K562 (cell line): ENCODE results near the gene CLHC1. TPM values are rescaled to one million over a fixed set of nuclear protein-coding genes. Genes with fewer than 3 reads are reported as not detected.

ENCODE experiments used
- ATAC-seq: fragments of 200-7000 bp; cut with Tn5 transposase; 3 replicates; pipeline ENCODE4 v1.9.1; 2020; ENCODE audit warnings: moderate library complexity
- BruUV-seq: library from RNA; stranded (reverse); fragments of 400-500 nt; replicated peaks from 2 replicates; lab custom pipeline; 2021; lab: Mats Ljungman, UMichigan
- CTCF ChIA-PET: fragments of 300-600 bp; formaldehyde crosslinking; extraction: SDS; loops from one replicate; lab custom pipeline; 2021; ENCODE audit warnings: low intra/inter-chr PET ratio; lab: Yijun Ruan, JAX
- POLR2A ChIA-PET: fragments of 300-600, 350-650 bp; sonication (Branson Sonifier 250); formaldehyde crosslinking; extraction: SDS; loops from one replicate; lab custom pipeline; 2021; ENCODE audit warnings: antibody characterized with exemption, inconsistent platforms; lab: Yijun Ruan, JAX
- DNase-seq, 4 experiments: peaks; one replicate each; pipeline versions ENCODE4 v3.0.0 to v3.0.0-alpha.2; 2011 to 2018; ENCODE audit warnings: low spot score in 3 of 4, mixed read lengths in 3 of 4; ENCODE audit errors: extremely low read depth in 1 of 4
- FAIRE-seq: peaks from 2 replicates; lab custom pipeline; 2011; peaks lifted over from hg19 to GRCh38; lab: Jason Lieb, UNC
- H2AFZ ChIP-seq: 2 replicates; pipeline ENCODE4 v1.6.0; 2011; ENCODE audit warnings: low read depth, low read length, control low read depth, inconsistent platforms
- H3K27ac ChIP-seq: fragments of 200-600 bp; 3 replicates; pipeline ENCODE4 v1.8.0; 2011; ENCODE audit warnings: low read depth, mild to moderate bottlenecking, control low read depth, inconsistent platforms, low read length, moderate library complexity, mixed read lengths; ENCODE audit errors: extremely low read depth
- H3K27me3 ChIP-seq, 2 experiments: fragments of 300-600 bp in 1 of 2; 2 replicates in 1 of 2; 3 replicates in 1 of 2; pipeline versions ENCODE4 v1.6.0 to v1.8.0; 2011; ENCODE audit warnings: inconsistent platforms in 2 of 2, low read length in 2 of 2, mild to moderate bottlenecking in 1 of 2, mixed read lengths in 1 of 2, moderate library complexity in 1 of 2; ENCODE audit not compliant: control insufficient read depth in 2 of 2, insufficient read depth in 2 of 2
- H3K36me3 ChIP-seq: fragments of 300-600 bp; 3 replicates; pipeline ENCODE4 v1.8.0; 2011; ENCODE audit warnings: mild to moderate bottlenecking, low read length, inconsistent platforms; ENCODE audit not compliant: control insufficient read depth, insufficient read depth
- H3K4me1 ChIP-seq, 2 experiments: fragments of 200-600 bp in 1 of 2; replicated peaks in 1 of 2; 2 replicates in 1 of 2; 3 replicates in 1 of 2; pipeline versions ENCODE4 v1.5.1 to v1.8.0; 2011; ENCODE audit warnings: inconsistent platforms in 2 of 2, low read length in 2 of 2, mild to moderate bottlenecking in 1 of 2, mixed read lengths in 1 of 2, moderate library complexity in 1 of 2; ENCODE audit not compliant: control insufficient read depth in 2 of 2, insufficient read depth in 2 of 2
- H3K4me2 ChIP-seq: 2 replicates; pipeline ENCODE4 v1.6.1; 2011; ENCODE audit warnings: low read length, control low read depth, inconsistent platforms, mixed read lengths; ENCODE audit not compliant: insufficient read depth
- H3K4me3 ChIP-seq: fragments of 200-600 bp; sonication (generic), shearing (Covaris generic); 2 replicates; pipeline ENCODE4 v1.5.1; 2016; ENCODE audit warnings: control low read depth, inconsistent platforms
- H3K79me2 ChIP-seq: fragments of 200-600 bp; 3 replicates; pipeline ENCODE4 v1.8.0; 2011; ENCODE audit warnings: low read length, inconsistent platforms; ENCODE audit not compliant: control insufficient read depth, insufficient read depth
- H3K9ac ChIP-seq, 2 experiments: 2 replicates each; pipeline versions ENCODE4 v1.6.0 to v1.6.1; 2011; ENCODE audit warnings: low read depth in 2 of 2, low read length in 2 of 2, control low read depth in 1 of 2, inconsistent platforms in 1 of 2, mild to moderate bottlenecking in 1 of 2, mixed read lengths in 1 of 2; ENCODE audit not compliant: insufficient read depth in 1 of 2
- H3K9me1 ChIP-seq: one replicate; pipeline ENCODE4 v1.6.0; 2011; ENCODE audit warnings: inconsistent platforms, mild to moderate bottlenecking, low read length, moderate library complexity; ENCODE audit not compliant: control insufficient read depth, insufficient read depth
- H3K9me3 ChIP-seq: replicated peaks from 2 replicates; pipeline ENCODE4 v1.5.1; 2011; ENCODE audit warnings: low read depth, low read length, inconsistent platforms; ENCODE audit not compliant: control insufficient read depth, insufficient read depth
- H4K20me1 ChIP-seq: replicated peaks from 2 replicates; pipeline ENCODE4 v1.6.1; 2011; ENCODE audit warnings: low read length, inconsistent platforms, mixed read lengths; ENCODE audit not compliant: control insufficient read depth, insufficient read depth
- BRD9 ChIP-seq: fragments of 450-650 bp; IDR thresholded peaks from 2 replicates; pipeline ENCODE4 v1.6.1; 2018; ENCODE audit warnings: low read depth; ENCODE audit not compliant: partially characterized antibody
- CEBPB ChIP-seq: fragments of 450-650 bp; IDR thresholded peaks from 2 replicates; pipeline ENCODE4 v1.6.1; 2016; ENCODE audit warnings: missing genetic modification characterization, missing compliant biosample characterization
- CREBBP ChIP-seq: IDR thresholded peaks from one replicate; pipeline ENCODE4 v1.6.1; 2012; ENCODE audit warnings: low read depth, mild to moderate bottlenecking, control low read depth, inconsistent platforms, low read length
- CXXC5 ChIP-seq: fragments of 250-450 bp; sonication (Bioruptor Pico); IDR thresholded peaks from 2 replicates; pipeline ENCODE4 v1.8.0; 2022; ENCODE audit warnings: inconsistent platforms, mild to moderate bottlenecking, moderate library complexity
- ERF ChIP-seq: fragments of 450-650 bp; formaldehyde crosslinking; IDR thresholded peaks from 2 replicates; pipeline ENCODE4 v1.4.0; 2020; ENCODE audit warnings: mild to moderate bottlenecking, mixed read lengths
- KAT7 ChIP-seq: sonication (generic); formaldehyde crosslinking; IDR thresholded peaks from 2 replicates; pipeline ENCODE4 v1.8.0; 2022; ENCODE audit warnings: missing genetic modification reagents, mild to moderate bottlenecking, borderline replicate concordance
- KDM1A ChIP-seq, 2 experiments: fragments of 450-650 bp; IDR thresholded peaks; 2 replicates each; pipeline ENCODE4 v1.6.1; 2016; ENCODE audit warnings: mild to moderate bottlenecking in 2 of 2
- KDM2B ChIP-seq: fragments of 250-450 bp; sonication (Bioruptor Pico); IDR thresholded peaks from 2 replicates; pipeline ENCODE4 v1.8.0; 2021; ENCODE audit warnings: mild to moderate bottlenecking, moderate library complexity
- NFE2L1 ChIP-seq: fragments of 450-650 bp; IDR thresholded peaks from 2 replicates; pipeline ENCODE4 v1.6.1; 2016; ENCODE audit warnings: missing genetic modification characterization, low read depth, mild to moderate bottlenecking, missing compliant biosample characterization, moderate library complexity, borderline replicate concordance
- PHF20 ChIP-seq: fragments of 450-650 bp; IDR thresholded peaks from 2 replicates; pipeline ENCODE4 v1.6.1; 2018; ENCODE audit not compliant: partially characterized antibody
- RREB1 ChIP-seq: fragments of 250-450 bp; sonication (Bioruptor Pico); IDR thresholded peaks from 2 replicates; pipeline ENCODE4 v1.4.0; 2020
- SPI1 ChIP-seq: IDR thresholded peaks from 2 replicates; pipeline ENCODE4 v1.6.1; 2011; ENCODE audit warnings: low read depth, low read length, control low read depth, borderline replicate concordance
- USF2 ChIP-seq: sonication (generic); formaldehyde crosslinking; IDR thresholded peaks from 2 replicates; pipeline ENCODE4 v1.5.0; 2020; ENCODE audit warnings: missing genetic modification reagents
- ZEB2 ChIP-seq: fragments of 450-650 bp; IDR thresholded peaks from 2 replicates; pipeline ENCODE4 v1.6.1; 2016
- WGBS: fragments of 100-300 bp; shearing (Covaris generic); methylation state at CpG from one replicate; pipeline ENCODE4 v1.1.6; 2016; ENCODE audit warnings: low coverage, mixed read lengths; ENCODE audit not compliant: insufficient coverage; ENCODE audit errors: missing lambda C conversion rate; 5-methylcytosine and 5-hydroxymethylcytosine counted together
- in situ Hi-C: fragments of 300-500 bp; cut with MboI; formaldehyde crosslinking; loops from 4 replicates; pipeline ENCODE4 v1.15.0; 2018; ENCODE audit warnings: inconsistent platforms, mixed read lengths
- intact Hi-C: fragments of 100-400 bp; cut with micrococcal nuclease; formaldehyde crosslinking; loops from 2 replicates; pipeline ENCODE4 v1.14.2; 2022
- polyA plus RNA-seq, 8 experiments: library from polyadenylated mRNA; depleted of rRNA in 4 of 8; stranded (reverse) in 5 of 8; unstranded in 3 of 8; fragments of >200 nt; fragmentation: Nextera tagmentation in 2 of 8; fragmentation: Illumina TruSeq in 1 of 8; extraction: Ambion mirVana in 2 of 8; extraction: Trizol in 1 of 8; gene quantifications; 2 replicates each; pipeline versions ENCODE4 v1.2.1 to v1.2.3, GENCODE V29; 2011 to 2014; ENCODE audit warnings: inconsistent platforms in 1 of 8, missing spikeins in 1 of 8
- total RNA-seq, 7 experiments: library from RNA; depleted of rRNA in 6 of 7; stranded (reverse); fragments of >200 nt in 6 of 7; fragmentation: Illumina TruSeq in 2 of 7; extraction: Trizol in 2 of 7; gene quantifications; 2 replicates each; pipeline versions ENCODE4 v1.2.1 to v1.2.3, GENCODE V29; 2011 to 2021; ENCODE audit warnings: low replicate concordance in 1 of 7

CLHC1 gene
- total and polyA plus RNA-seq, 9 of the 15 experiments (the other 6 are each of a cell fraction or from before 2014, with no cell fraction given) = 3.7 to 14.3 (median 8.6) TPM

GRCh38 chr2:55269645-55269990, 37.5 kb upstream of the CLHC1 start (continued):
- TF ChIP-seq USF2 (no peak), ZEB2 (no peak), BRD9 (peak; percentile 28), CREBBP (no peak), PHF20 (peak; percentile 4)

- peak within 1 kb of the TSS; percentile 71 for H3K4me3 ChIP-seq
- ATAC-seq = peak; percentile 100
- H3K4me2 ChIP-seq = peak within 1 kb of the TSS; percentile 99
- H3K4me1 ChIP-seq = peaks cover 7 to 8% of the 10 kb centered on the region in 2 experiments; a peak in 3 of 5 replicates
- in situ Hi-C loops (no loop called here), intact Hi-C loops (loop anchor here (1.0 to 5.0 kb wide), 2 partner anchors 12 to 148 kb away; partner anchors contain the start of gene CCDC88A)
- no TSS peak for BruUV-seq
- FAIRE-seq = peak; percentile 91
- H3K79me2 ChIP-seq = peaks cover 22% of the 10 kb centered on the region
- H4K20me1 ChIP-seq = no peaks in the 10 kb centered on the region
- peak within 1 kb of the TSS; percentile 91 to 98 for H3K9ac ChIP-seq
- ChIA-PET CTCF (no interaction called here), POLR2A (interaction anchor here (0.6 to 1.3 kb wide), 4 partner anchors 13 to 181 kb away, joined by 3 to 7 read pairs (median 3); partner anchors contain the start of gene CCDC88A)
- peak; percentile 88 to 98 (median 91) for DNase-seq
- no peaks in the 10 kb centered on the region for H3K9me1 ChIP-seq
- H3K27me3 ChIP-seq = no peaks in the 10 kb centered on the region
- peaks cover 38% of the 10 kb centered on the region; the same call in 2 of the 3 replicates for H3K36me3 ChIP-seq
- under 1% methylated on average over 43 of the region's 43 CpGs for WGBS
- H2AFZ ChIP-seq = peak within 1 kb of the TSS; percentile 100
- H3K27ac ChIP-seq = peak within 1 kb of the TSS; percentile 91
- H3K9me3 ChIP-seq = no peaks in the 10 kb centered on the region
- no peak for TF ChIP-seq CEBPB (tag)
- TF ChIP-seq RREB1 (CRISPR knock-in tag) = no peak
- TF ChIP-seq KDM1A (IDR thresholded peaks at IDR 0.05) = no peak; a peak in 1 of 4 replicates
- TF ChIP-seq ERF = no peak
- no peak for TF ChIP-seq SPI1
- TF ChIP-seq CXXC5 (CRISPR knock-in tag) = peak; percentile 96
- no peak for TF ChIP-seq NFE2L1 (tag)
- peak; percentile 85; the same call in 1 of the 2 replicates for TF ChIP-seq KDM2B (CRISPR knock-in tag)
- peak; percentile 98 for TF ChIP-seq KAT7
Measured at GRCh38 chr2:55268907-55269644, 37.0 kb upstream of the CLHC1 start, which contains the start of gene MTIF2. TSS of gene MTIF2 (minus strand) at chr2:55269231. CDS start at chr2:55263858, 5,373 bp downstream.
